Activated T-cell treated with anti-CD3 and anti-CD28 coated beads, Interleukin-2, amount 50 U/mL, for 72 hours (primary cell): ENCODE data around the gene OGFOD2. TPM values are rescaled to one million over a fixed set of nuclear protein-coding genes. Genes with fewer than 3 reads are reported as not detected.
"Not testable (repeated sequence)": the region's sequence is repeated elsewhere in the genome, so short reads cannot be mapped to it uniquely, and the experiment has no call there.

Experiments
- ATAC-seq, 2 donors: fragments of 150-1000 bp; cut with Tn5 transposase; replicated peaks in 1 of 2; 2 replicates each; pipeline ENCODE4 v1.10.0; 2021; ENCODE audit warnings: moderate library complexity in 2 of 2, mild to moderate bottlenecking in 1 of 2
- DNase-seq, 2 donors: peaks; one replicate each; pipeline ENCODE4 v3.0.0; 2021 to 2022; ENCODE audit warnings: mixed read lengths in 1 of 2
- H3K27ac Mint-ChIP-seq: one replicate; pipeline ENCODE4 v1.8.0; 2022; ENCODE audit warnings: mild to moderate bottlenecking, moderate library complexity, mixed read lengths
- H3K27me3 Mint-ChIP-seq: one replicate; pipeline ENCODE4 v1.8.0; 2022; ENCODE audit warnings: low read depth, mixed read lengths
- H3K36me3 Mint-ChIP-seq, 2 donors: one replicate each; pipeline ENCODE4 v1.8.0; 2022; ENCODE audit warnings: mixed read lengths in 2 of 2, mild to moderate bottlenecking in 1 of 2; ENCODE audit not compliant: insufficient read depth in 2 of 2
- H3K4me1 Mint-ChIP-seq: one replicate; pipeline ENCODE4 v1.8.0; 2022; ENCODE audit warnings: low read depth, mixed read lengths
- H3K4me3 Mint-ChIP-seq, 2 donors: one replicate each; pipeline ENCODE4 v1.8.0; 2022; ENCODE audit warnings: mild to moderate bottlenecking in 2 of 2, mixed read lengths in 2 of 2, moderate library complexity in 2 of 2
- H3K9me3 Mint-ChIP-seq, 2 donors: one replicate each; pipeline ENCODE4 v1.8.0; 2022; ENCODE audit warnings: mixed read lengths in 2 of 2
- total RNA-seq, 2 donors: library from RNA; stranded (reverse); gene quantifications; one replicate each; pipeline ENCODE4 v1.2.3, GENCODE V29; 2022

The OGFOD2 gene
- 10 to 100 TPM; 26.6 to 32.5 TPM for total RNA-seq

DNA sequence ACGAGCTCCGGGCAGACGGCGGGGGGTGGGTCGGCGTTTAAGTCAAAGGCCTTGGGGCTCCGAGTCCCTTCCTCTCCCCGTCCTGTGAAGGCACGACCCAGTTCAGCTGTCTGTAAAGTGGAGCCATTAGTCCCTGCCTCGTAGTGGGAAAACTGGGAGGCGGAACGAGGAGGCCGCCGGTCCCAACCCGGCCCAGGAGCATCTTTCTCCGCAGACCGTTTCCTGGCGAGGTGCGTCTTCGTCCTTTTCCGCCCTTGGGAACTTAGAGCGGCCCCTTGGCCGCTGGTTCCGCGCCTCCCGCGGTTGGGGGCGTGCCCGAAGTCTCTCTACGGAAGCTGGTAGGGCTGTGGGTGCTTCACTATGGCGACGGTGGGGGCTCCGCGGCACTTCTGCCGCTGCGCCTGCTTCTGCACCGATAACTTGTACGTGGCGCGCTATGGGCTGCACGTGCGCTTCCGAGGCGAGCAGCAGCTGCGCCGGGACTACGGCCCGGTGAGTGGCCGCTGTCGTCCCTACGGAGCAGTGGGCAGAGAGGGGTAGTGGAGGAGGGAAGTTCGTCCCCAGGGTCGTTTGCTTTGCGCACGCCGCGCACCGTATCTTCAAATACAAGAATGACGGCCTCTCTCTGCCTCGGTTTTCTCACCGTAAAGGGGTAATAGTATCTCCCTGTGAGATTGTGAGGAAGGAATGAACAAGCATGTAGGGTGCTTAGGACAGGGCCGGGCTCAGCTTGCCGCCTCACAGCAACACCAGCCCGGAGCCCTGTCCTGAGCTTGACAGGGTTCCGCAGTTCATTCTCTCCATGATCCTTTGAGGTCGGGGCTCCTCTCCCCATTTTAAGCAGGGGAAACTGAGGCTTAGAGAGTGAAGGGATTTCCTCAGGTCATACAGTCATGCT is at the start of gene OGFOD2:
OGFOD2 (plus strand) TSS at position 353 of the 898 bp plus-strand sequence; CDS start at position 361, 8 bp downstream.
- H3K9me3 Mint-ChIP-seq: no peaks in the 10 kb centered on the region
- peak; percentile 95 to 96 for DNase-seq
- no peaks in the 10 kb centered on the region for H3K27me3 Mint-ChIP-seq
- peaks cover 31% of the 10 kb centered on the region for H3K4me1 Mint-ChIP-seq
- ATAC-seq: peak; percentile 88
- H3K36me3 Mint-ChIP-seq: peaks cover 0 to 1% of the 10 kb centered on the region in 2 donors
- H3K27ac Mint-ChIP-seq: peak within 1 kb of the TSS; percentile 82
- peak within 1 kb of the TSS; percentile 98 for H3K4me3 Mint-ChIP-seq

DNA sequence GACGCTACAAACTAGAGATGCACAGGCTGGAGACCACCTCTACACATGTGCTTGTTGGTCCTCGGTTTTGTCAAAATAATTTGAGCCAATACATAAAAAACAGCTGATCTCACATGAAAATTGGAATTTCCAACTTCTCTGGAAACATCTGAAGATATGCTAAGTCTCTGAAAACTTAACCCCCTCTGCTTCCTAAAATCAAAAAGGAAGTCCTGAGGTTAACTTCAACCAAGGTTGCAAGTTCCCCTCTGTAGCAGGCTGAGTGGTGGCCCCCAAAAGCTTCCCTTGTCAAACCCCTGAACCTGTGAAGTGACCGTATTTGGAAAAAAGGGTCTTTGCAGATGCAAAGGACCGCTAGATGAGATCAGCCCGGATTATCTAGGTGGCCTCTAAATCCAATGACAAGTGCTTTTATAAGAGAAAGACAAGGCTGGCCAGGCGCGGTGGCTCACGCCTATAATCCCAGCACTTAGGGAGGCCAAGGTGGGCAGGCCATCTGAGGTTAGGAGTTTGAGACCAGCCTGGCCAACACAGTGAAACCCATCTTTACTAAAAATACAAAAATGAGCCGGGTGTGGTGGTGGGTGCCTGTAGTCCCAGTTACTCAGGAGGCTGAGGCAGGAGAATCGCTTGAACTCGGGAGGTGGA is 47.2 kb upstream of the OGFOD2 start:
- H3K36me3 Mint-ChIP-seq: no peaks in the 10 kb centered on the region
- DNase-seq (no peak), ATAC-seq (no peak)
- H3K4me1 Mint-ChIP-seq: peaks cover 5% of the 10 kb centered on the region
- no peaks in the 10 kb centered on the region for H3K27me3 Mint-ChIP-seq
- H3K4me3 Mint-ChIP-seq: no peak overlapping the region
- no peaks in the 10 kb centered on the region for H3K9me3 Mint-ChIP-seq
- no peak overlapping the region for H3K27ac Mint-ChIP-seq

DNA sequence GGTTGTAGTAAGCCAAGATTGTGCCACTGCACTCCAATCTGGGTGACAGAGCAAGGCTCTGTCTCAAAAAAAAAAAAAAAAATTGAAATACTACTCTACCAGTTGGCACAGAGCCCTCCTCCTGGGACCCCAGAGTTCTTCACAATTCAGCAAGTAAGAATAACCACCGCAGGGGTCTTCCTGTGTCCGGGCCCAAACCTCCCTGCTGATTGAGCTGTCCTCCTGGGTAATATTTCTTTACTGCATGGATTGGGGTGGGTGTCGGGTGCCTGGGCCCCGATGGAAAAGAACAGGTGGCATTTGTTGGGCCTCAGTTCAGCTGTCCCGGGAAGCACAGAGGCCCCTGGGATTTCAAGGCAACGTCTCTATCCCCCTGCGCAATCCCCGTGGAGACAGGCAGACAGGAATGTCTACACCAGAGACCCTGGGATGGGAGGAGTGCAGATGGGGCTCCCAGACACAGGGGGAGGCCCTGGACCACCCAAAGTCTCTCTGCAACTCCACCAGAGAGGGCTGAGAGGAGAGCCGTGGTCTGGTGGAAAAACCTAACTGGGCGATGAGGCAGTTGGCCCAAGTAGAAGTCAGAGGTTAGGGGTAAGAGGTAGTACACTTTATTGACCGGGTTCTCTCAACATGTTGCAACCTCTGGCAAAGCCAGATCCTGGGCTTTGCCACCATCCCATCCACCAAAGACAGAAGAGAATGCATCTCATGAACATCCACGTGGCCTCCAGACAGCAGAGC is 46.5 kb upstream of the OGFOD2 start:
- no peak for DNase-seq
- H3K4me3 Mint-ChIP-seq: no peak overlapping the region
- no peaks in the 10 kb centered on the region for H3K27me3 Mint-ChIP-seq
- H3K4me1 Mint-ChIP-seq: peaks cover 5% of the 10 kb centered on the region
- no peaks in the 10 kb centered on the region for H3K36me3 Mint-ChIP-seq
- no peak overlapping the region for H3K27ac Mint-ChIP-seq
- no peaks in the 10 kb centered on the region for H3K9me3 Mint-ChIP-seq
- no peak for ATAC-seq

DNA sequence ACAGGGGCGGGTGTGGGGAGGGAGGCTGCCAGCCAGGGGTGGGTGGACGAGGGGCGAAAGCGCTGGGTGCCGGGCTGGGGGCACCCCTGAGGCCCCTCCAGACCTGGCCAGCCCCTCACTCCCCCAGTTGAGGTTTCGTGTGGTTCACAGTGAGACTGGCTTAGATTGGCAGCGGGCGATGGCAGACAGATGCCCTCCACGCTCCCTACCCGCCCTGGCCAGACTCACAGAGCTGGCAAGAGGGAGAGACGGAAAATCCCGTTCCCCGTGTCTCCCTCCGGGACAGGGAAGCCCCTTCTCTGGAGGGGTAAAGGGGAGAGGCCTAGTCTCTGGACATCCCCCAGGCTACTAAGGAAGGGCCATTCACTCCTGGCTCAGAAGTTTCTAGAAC is 45.9 kb upstream of the OGFOD2 start:
- Mint-ChIP-seq H3K36me3 (no peaks in the 10 kb centered on the region), H3K9me3 (no peaks in the 10 kb centered on the region), H3K4me3 (no peak overlapping the region), H3K4me1 (peaks cover 5% of the 10 kb centered on the region), H3K27me3 (no peaks in the 10 kb centered on the region), H3K27ac (no peak overlapping the region)
- DNase-seq: no peak
- no peak for ATAC-seq

DNA sequence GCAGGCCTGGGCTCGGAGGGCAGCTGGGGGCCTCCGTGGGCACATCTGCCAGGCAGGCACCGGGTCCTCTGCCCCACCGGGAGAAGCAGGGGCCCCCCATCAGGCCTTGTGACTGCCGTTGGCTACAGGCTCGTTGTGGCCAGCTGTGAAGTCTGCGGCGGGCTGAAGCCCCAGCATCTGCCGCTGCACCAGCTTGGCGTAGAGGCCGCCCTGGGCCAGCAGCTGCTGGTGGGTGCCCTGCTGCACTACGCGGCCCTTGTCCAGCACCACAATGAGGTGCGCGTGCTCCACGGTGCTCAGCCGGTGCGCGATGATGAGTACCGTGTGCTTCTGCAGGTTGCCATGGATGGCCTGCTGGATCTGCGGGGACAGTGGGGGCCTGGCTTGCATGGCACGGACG is 45.2 kb upstream of the OGFOD2 start:
- H3K4me3 Mint-ChIP-seq: no peak overlapping the region
- H3K27me3 Mint-ChIP-seq: no peaks in the 10 kb centered on the region
- ATAC-seq (no peak), DNase-seq (no peak)
- H3K4me1 Mint-ChIP-seq: peaks cover 5% of the 10 kb centered on the region
- H3K27ac Mint-ChIP-seq: no peak overlapping the region
- no peaks in the 10 kb centered on the region for H3K36me3 Mint-ChIP-seq
- no peaks in the 10 kb centered on the region for H3K9me3 Mint-ChIP-seq

DNA sequence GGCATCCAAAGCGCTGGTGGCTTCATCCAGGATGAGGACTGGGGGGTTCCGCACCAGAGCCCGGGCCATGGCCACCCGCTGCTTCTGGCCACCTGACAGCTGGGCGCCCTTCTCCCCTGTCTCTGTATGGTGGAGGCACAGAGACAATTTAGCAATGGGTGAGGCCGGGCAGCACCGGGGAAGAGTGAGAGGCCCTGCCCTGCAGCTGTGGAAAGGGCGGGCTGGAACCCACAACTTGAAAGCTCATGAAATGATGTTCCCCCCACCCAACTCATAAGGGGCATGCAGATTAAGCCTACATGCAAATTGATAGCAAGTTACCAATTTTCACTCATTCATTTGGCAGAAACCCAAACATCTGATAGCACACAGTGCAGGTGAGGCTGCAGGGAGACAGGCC is 42.8 kb upstream of the OGFOD2 start:
- H3K9me3 Mint-ChIP-seq: no peaks in the 10 kb centered on the region
- H3K27me3 Mint-ChIP-seq: no peaks in the 10 kb centered on the region
- no peak overlapping the region for H3K4me3 Mint-ChIP-seq
- no peaks in the 10 kb centered on the region for H3K4me1 Mint-ChIP-seq
- no peak overlapping the region for H3K27ac Mint-ChIP-seq
- no peaks in the 10 kb centered on the region for H3K36me3 Mint-ChIP-seq
- no peak for DNase-seq
- no peak for ATAC-seq

DNA sequence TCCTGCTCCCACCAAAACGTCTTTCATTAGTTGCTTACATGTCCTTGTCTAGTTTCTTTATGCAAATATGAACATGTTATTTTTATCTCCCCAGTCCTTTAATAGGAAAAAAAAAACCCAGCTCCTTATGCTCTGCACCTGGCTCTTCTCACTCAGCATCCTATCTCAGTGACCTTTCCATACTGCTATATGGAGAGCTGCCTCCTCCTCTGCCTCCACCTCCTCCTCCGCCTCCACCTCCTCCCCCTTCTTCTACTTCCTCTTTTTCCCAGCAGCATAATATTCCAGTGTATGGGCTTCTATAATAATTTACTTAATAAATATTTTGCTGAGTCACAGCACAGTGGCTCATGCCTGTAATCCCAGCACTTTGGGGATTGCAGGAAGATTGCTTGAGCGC is 40.3 kb upstream of the OGFOD2 start:
- H3K4me1 Mint-ChIP-seq: no peaks in the 10 kb centered on the region
- H3K9me3 Mint-ChIP-seq: no peaks in the 10 kb centered on the region
- no peaks in the 10 kb centered on the region for H3K36me3 Mint-ChIP-seq
- ATAC-seq (no peak), DNase-seq (no peak)
- H3K27ac Mint-ChIP-seq: no peak overlapping the region
- H3K4me3 Mint-ChIP-seq: no peak overlapping the region
- H3K27me3 Mint-ChIP-seq: no peaks in the 10 kb centered on the region

DNA sequence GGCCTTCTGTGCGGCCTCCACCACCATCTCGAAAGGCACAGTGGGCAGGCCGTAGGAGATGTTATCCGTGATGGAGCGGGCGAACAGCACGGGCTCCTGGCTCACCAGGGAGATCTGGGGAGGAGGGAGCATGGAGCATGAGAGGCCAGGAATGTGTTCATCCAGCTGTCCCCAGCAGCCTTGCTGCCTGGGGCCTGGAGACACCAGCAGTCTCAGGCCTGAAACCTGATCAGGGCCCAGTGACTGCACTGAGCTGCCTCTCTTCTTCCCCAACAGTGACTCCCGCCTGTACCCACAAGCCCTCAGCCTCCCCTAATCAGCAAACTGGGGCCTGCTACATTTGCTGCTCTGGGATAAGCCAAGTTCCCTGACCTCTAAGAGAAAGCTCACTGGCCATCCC is 39.7 kb upstream of the OGFOD2 start:
- H3K9me3 Mint-ChIP-seq: no peaks in the 10 kb centered on the region
- DNase-seq (no peak), ATAC-seq (no peak)
- no peaks in the 10 kb centered on the region for H3K36me3 Mint-ChIP-seq
- no peaks in the 10 kb centered on the region for H3K27me3 Mint-ChIP-seq
- H3K4me1 Mint-ChIP-seq: no peaks in the 10 kb centered on the region
- H3K4me3 Mint-ChIP-seq: no peak overlapping the region
- no peak overlapping the region for H3K27ac Mint-ChIP-seq

DNA sequence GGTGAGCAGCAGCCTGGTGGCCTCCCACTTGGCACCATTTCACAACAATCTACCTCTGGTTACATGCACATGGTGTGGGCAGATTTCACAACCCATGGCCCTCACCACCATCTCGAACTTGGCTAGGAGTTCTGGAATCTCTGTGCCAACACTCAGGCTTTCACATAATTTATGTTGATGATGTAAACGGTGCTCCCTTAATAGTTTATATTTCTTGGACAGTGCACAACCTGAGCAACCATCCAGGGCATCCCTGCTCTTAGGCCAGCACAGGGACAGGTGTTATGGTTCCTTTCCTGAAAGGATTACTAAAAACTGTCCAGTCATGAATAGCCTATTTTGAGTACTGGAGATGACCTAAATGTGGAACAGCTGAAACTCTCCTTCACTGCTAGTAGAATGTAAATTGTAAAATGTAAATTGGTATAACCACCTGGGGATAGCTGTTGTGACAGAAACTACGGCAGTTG is 37.4 kb upstream of the OGFOD2 start:
- DNase-seq: no peak
- no peak overlapping the region for H3K27ac Mint-ChIP-seq
- no peaks in the 10 kb centered on the region for H3K9me3 Mint-ChIP-seq
- H3K36me3 Mint-ChIP-seq: no peaks in the 10 kb centered on the region
- H3K27me3 Mint-ChIP-seq: no peaks in the 10 kb centered on the region
- no peaks in the 10 kb centered on the region for H3K4me1 Mint-ChIP-seq
- no peak for ATAC-seq
- no peak overlapping the region for H3K4me3 Mint-ChIP-seq

DNA sequence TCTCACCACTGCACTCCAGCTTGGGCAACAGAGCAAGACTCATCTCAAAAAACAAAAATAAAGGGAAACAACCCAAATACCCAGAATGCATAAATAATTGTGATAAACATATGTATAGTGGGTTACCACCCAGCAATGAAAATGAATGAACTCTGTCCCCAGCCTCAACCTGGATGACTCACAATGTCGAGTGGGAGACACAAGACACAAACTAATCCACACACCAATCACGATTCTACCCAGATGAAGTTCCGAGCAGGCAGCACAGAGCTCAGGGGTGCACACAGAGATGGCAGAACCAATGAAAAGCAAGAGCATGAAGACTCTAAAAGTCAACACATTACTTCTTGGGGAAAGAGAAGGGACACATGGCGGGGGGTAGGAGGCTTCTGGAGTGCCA is 35.9 kb upstream of the OGFOD2 start:
- Mint-ChIP-seq H3K4me1 (peaks cover 9% of the 10 kb centered on the region), H3K36me3 (no peaks in the 10 kb centered on the region), H3K27me3 (no peaks in the 10 kb centered on the region), H3K27ac (no peak overlapping the region), H3K4me3 (no peak overlapping the region), H3K9me3 (no peaks in the 10 kb centered on the region)
- ATAC-seq: no peak
- no peak for DNase-seq

DNA sequence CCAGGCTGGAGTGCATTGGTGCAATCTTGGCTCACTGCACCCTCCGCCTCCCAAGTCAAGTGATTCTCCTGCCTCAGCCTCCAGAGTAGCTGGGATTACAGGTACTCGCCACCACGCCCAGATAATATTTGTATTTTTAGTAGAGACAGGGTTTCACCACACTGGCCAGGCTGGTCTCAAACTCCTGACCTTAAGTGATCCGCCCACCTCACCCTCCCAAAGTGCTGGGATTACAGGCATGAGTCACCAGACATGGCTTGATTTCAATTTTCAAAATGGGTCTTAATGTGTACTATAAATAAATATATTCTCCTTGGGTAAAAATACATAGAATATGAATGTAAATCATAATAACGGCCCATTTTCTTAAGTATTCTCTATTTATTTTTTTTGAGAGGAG is 33.7 kb upstream of the OGFOD2 start:
- H3K9me3 Mint-ChIP-seq, ATAC-seq, H3K4me3 Mint-ChIP-seq, H3K27ac Mint-ChIP-seq, H3K27me3 Mint-ChIP-seq, DNase-seq, H3K36me3 Mint-ChIP-seq: not testable (repeated sequence)
- peaks cover 16% of the 10 kb centered on the region for H3K4me1 Mint-ChIP-seq

DNA sequence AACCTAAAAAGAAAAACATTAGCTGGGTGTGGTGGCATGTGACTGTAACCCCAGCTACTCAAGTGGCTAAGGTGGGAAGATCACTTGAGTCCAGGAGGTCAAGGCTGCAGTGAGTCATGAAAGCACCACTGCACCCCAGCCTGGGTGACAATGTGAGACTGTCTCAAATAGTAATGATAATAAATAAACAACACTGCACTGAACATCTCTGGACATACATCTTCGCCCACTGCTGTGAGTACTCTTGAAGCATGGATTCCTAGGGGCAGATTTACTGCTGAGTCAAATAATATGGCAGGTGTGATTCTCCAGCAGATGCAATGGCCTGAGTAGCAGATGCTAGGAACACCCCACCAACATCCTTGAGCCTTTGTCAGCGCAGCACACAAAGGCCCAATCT is 32.4 kb upstream of the OGFOD2 start:
- Mint-ChIP-seq H3K27ac (no peak overlapping the region), H3K9me3 (no peaks in the 10 kb centered on the region), H3K27me3 (no peaks in the 10 kb centered on the region), H3K36me3 (no peaks in the 10 kb centered on the region), H3K4me1 (peaks cover 28% of the 10 kb centered on the region), H3K4me3 (no peak overlapping the region)
- ATAC-seq: no peak
- DNase-seq: no peak

DNA sequence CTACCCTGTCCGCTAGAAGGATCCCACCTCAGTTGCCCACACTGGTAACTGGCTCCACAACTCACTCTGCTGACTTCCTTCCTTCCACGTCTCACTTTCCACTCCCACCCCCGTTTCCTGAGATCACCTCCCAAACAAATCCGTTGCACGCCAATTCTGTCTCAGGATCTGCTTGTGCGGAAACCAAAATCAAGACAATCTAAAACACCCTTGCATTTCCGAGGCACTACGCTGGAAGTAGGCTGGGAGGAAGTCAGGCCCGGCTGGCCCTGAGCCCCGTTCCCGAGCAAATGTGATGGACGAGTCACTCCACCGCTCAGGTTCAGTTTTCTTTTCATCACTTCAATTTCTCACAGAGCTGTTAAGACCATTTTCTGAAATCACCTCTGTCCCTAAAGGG is 31.8 kb upstream of the OGFOD2 start:
- ATAC-seq (no peak), DNase-seq (no peak)
- H3K27ac Mint-ChIP-seq: no peak overlapping the region
- H3K36me3 Mint-ChIP-seq: no peaks in the 10 kb centered on the region
- no peaks in the 10 kb centered on the region for H3K27me3 Mint-ChIP-seq
- peak overlapping the region in 1 of 2 donors; percentile 20 for H3K4me3 Mint-ChIP-seq
- H3K9me3 Mint-ChIP-seq: no peaks in the 10 kb centered on the region
- H3K4me1 Mint-ChIP-seq: peaks cover 32% of the 10 kb centered on the region
